ENCODE measurements around the gene DYRK1A. TPM values are rescaled to one million over a fixed set of nuclear protein-coding genes. Genes with fewer than 3 reads are reported as not detected.

The DYRK1A gene
- total and polyA plus RNA-seq, 10 of the 15 experiments (the other 5 are each of a cell fraction or from before 2014, with no cell fraction given) = 2.4 to 68.6 (median 30.7) TPM

GRCh38 chr21:37532868-37533780 lies 166.6 kb downstream of the DYRK1A start (continued):
- no peak for TF ChIP-seq BCL3 (IDR thresholded peaks at IDR 0.05; ENCODE audit: borderline replicate concordance, insufficient read depth, low read depth, low read length, poor library complexity, severe bottlenecking)

- Histone ChIP-seq H3K27me3 (replicated peaks in 1 of 2; ENCODE audit: control insufficient read depth in 2 of 2, insufficient read depth in 2 of 2, low read length in 1 of 2) (no peaks in the 10 kb centered on the region; a peak in 1 of 4 replicates), H3K9ac (ENCODE audit: control insufficient read depth, insufficient read depth, low read length) (no peak overlapping the region), H3K36me3 (ENCODE audit: control insufficient read depth in 2 of 2, insufficient read depth in 2 of 2, low read length in 1 of 2) (no peaks in the 10 kb centered on the region), H3K4me2 (ENCODE audit: control insufficient read depth, insufficient read depth) (no peak overlapping the region), H3K9me3 (replicated peaks; ENCODE audit: control insufficient read depth, insufficient read depth, low read length) (peaks cover 4% of the 10 kb centered on the region), H2AFZ (ENCODE audit: control insufficient read depth, low read depth, low read length) (no peak overlapping the region), H3K79me2 (ENCODE audit: control insufficient read depth, insufficient read depth, low read length) (no peaks in the 10 kb centered on the region), H3K4me3 (no peak overlapping the region), H3K27ac (ENCODE audit: control insufficient read depth, insufficient read depth) (no peak overlapping the region), H3K4me1 (ENCODE audit: control insufficient read depth, insufficient read depth, low read length) (peaks cover 3% of the 10 kb centered on the region; the same call in 1 of the 2 replicates), H4K20me1 (ENCODE audit: control insufficient read depth, insufficient read depth) (no peaks in the 10 kb centered on the region)
- 72% methylated on average over 3 of the region's 3 CpGs for WGBS (ENCODE audit: insufficient coverage, insufficient replicate concordance, low lambda C conversion rate, missing lambda C conversion rate)
- ChIA-PET POLR2A (interaction anchor here (0.6 kb wide), 1 partner anchor 8 kb away, joined by 3 read pairs; no protein-coding TSS in a partner anchor), SMC1A (ENCODE audit: uncharacterized antibody, unreplicated experiment) (interaction anchor here (0.6 to 1.4 kb wide), 2 partner anchors 10 to 21 kb away, joined by 3 read pairs; no protein-coding TSS in a partner anchor), CTCF (no interaction called here), RAD21 (ENCODE audit: unreplicated experiment) (interaction anchor here (1.2 kb wide), 1 partner anchor 30 kb away, joined by 6 read pairs; no protein-coding TSS in a partner anchor)
- in situ Hi-C loops (cut with MboI) (no loop called here), intact Hi-C loops (cut with micrococcal nuclease; ENCODE audit: unreplicated experiment) (no loop called here)
- no peak for DNase-seq (ENCODE audit: low read depth, low spot score)
- ATAC-seq = no peak
- no peak for FAIRE-seq
- no TSS peak for BruUV-seq (replicated peaks)
- TF ChIP-seq ZSCAN29 (IDR thresholded peaks at IDR 0.05) (no peak), CEBPZ (IDR thresholded peaks at IDR 0.05; ENCODE audit: low read depth, low read length) (no peak), SP1 (IDR thresholded peaks at IDR 0.05; ENCODE audit: low read depth, low read length) (no peak), HSF1 (IDR thresholded peaks at IDR 0.05; ENCODE audit: low read depth, low read length) (no peak), ZZZ3 (IDR thresholded peaks at IDR 0.05; ENCODE audit: control insufficient read depth, insufficient read length, low read depth) (no peak), MYC (IDR thresholded peaks at IDR 0.05; ENCODE audit: insufficient read depth, insufficient read length, insufficient replicate concordance, low read length, severe bottlenecking) (no peak), NFXL1 (IDR thresholded peaks at IDR 0.05; ENCODE audit: borderline replicate concordance) (no peak), HDAC2 (IDR thresholded peaks at IDR 0.05) (no peak), CBX5 (IDR thresholded peaks at IDR 0.05; ENCODE audit: low read depth) (no peak), SRF (IDR thresholded peaks at IDR 0.05; ENCODE audit: low read depth in 2 of 2, low read length in 2 of 2) (no peak), CREM (IDR thresholded peaks at IDR 0.05; ENCODE audit: low read depth) (no peak), IKZF1 (conservative IDR thresholded peaks at IDR 0.05) (no peak), TARDBP (IDR thresholded peaks at IDR 0.05; ENCODE audit: borderline replicate concordance) (no peak), MTA2 (IDR thresholded peaks at IDR 0.05; ENCODE audit: low read depth) (no peak)
These were observed 167.9 kb downstream of the DYRK1A start for GRCh38 chr21:37534431-37534830.

Data from GM12878 (cell line).